SK-N-SH (cell line): Measurements from ENCODE around the gene ZNF324B. TPM values are rescaled to one million over a fixed set of nuclear protein-coding genes. Genes with fewer than 3 reads are reported as not detected.
A peak's percentile ranks its signal among the peaks of the same experiment; 100 is the strongest.
"Not testable (repeated sequence)": the region's sequence is repeated elsewhere in the genome, so short reads cannot be mapped to it uniquely, and the experiment has no call there.

Source experiments
- CTCF ChIA-PET: fragments of 300-600, 350-600 bp; formaldehyde crosslinking; extraction: SDS; loops from one replicate; lab custom pipeline; 2021; lab: Yijun Ruan, JAX
- POLR2A ChIA-PET: fragments of 350-600 bp; sonication (Branson Sonifier 250); formaldehyde crosslinking; extraction: SDS; loops from one replicate; lab custom pipeline; 2020; ENCODE audit warnings: antibody characterized with exemption, inconsistent platforms; lab: Yijun Ruan, JAX
- DNase-seq: peaks from one replicate; pipeline ENCODE4 v3.0.0; 2012
- H2AFZ ChIP-seq: fragments of 200-600 bp; sonication (generic); 2 replicates; pipeline ENCODE4 v1.8.1; 2016; ENCODE audit warnings: antibody characterized with exemption, mild to moderate bottlenecking, low read depth
- H3F3A ChIP-seq: fragments of 200-600 bp; sonication (generic); replicated peaks from 2 replicates; pipeline ENCODE3; 2016; ENCODE audit warnings: antibody characterized with exemption, mild to moderate bottlenecking; ENCODE audit not compliant: insufficient read depth
- H3K27ac ChIP-seq, 2 experiments: fragments of 200-500 bp in 1 of 2; fragments of 200-600 bp in 1 of 2; sonication (Bioruptor generic) in 1 of 2; sonication (generic), shearing (Covaris generic) in 1 of 2; 2 replicates each; pipeline versions ENCODE4 v1.5.1 to v1.6.1; 2014 to 2016; ENCODE audit warnings: low read depth in 2 of 2, inconsistent platforms in 1 of 2, low read length in 1 of 2, mild to moderate bottlenecking in 1 of 2, mixed read lengths in 1 of 2
- H3K27me3 ChIP-seq: fragments of 200-600 bp; sonication (generic), shearing (Covaris generic); 2 replicates; pipeline ENCODE4 v1.6.1; 2016; ENCODE audit warnings: mixed run types; ENCODE audit not compliant: insufficient read depth
- H3K36me3 ChIP-seq, 2 experiments: fragments of 200-500 bp in 1 of 2; fragments of 200-600 bp in 1 of 2; sonication (Bioruptor generic) in 1 of 2; sonication (generic) in 1 of 2; replicated peaks in 1 of 2; 2 replicates each; pipeline versions ENCODE3 to v1.5.1; 2014 to 2016; ENCODE audit warnings: low read length in 1 of 2, mild to moderate bottlenecking in 1 of 2; ENCODE audit not compliant: insufficient read depth in 2 of 2, control insufficient read depth in 1 of 2
- H3K4me1 ChIP-seq, 2 experiments: fragments of 200-500 bp in 1 of 2; fragments of 200-600 bp in 1 of 2; sonication (Bioruptor generic) in 1 of 2; sonication (generic), shearing (Covaris generic) in 1 of 2; 2 replicates each; pipeline versions ENCODE4 v1.5.1 to v1.6.1; 2014 to 2016; ENCODE audit warnings: low read depth in 1 of 2, low read length in 1 of 2, mixed run types in 1 of 2; ENCODE audit not compliant: insufficient read depth in 2 of 2, control insufficient read depth in 1 of 2
- H3K4me2 ChIP-seq: fragments of 200-600 bp; sonication (generic), shearing (Covaris generic); 2 replicates; pipeline ENCODE4 v1.6.1; 2017; ENCODE audit warnings: mixed run types
- H3K4me3 ChIP-seq, 2 experiments: fragments of 200-500 bp in 1 of 2; fragments of 200-600 bp in 1 of 2; sonication (Bioruptor generic) in 1 of 2; sonication (generic), shearing (Covaris generic) in 1 of 2; 2 replicates each; pipeline versions ENCODE4 v1.5.1 to v1.8.1; 2014 to 2016; ENCODE audit warnings: low read depth in 2 of 2, inconsistent platforms in 1 of 2, low read length in 1 of 2, mild to moderate bottlenecking in 1 of 2, mixed read lengths in 1 of 2, moderate library complexity in 1 of 2
- H3K79me2 ChIP-seq: fragments of 200-600 bp; sonication (generic); 2 replicates; pipeline ENCODE4 v1.8.1; 2017; ENCODE audit warnings: mild to moderate bottlenecking; ENCODE audit not compliant: insufficient read depth
- H3K9ac ChIP-seq: fragments of 200-600 bp; sonication (generic); 2 replicates; pipeline ENCODE4 v1.6.1; 2017; ENCODE audit warnings: mixed run types
- H3K9me2 ChIP-seq: fragments of 200-600 bp; sonication (generic); 2 replicates; pipeline ENCODE4 v1.6.1; 2017; ENCODE audit warnings: mixed run types
- H3K9me3 ChIP-seq: fragments of 200-600 bp; sonication (generic); 2 replicates; pipeline ENCODE4 v1.6.1; 2017; ENCODE audit warnings: mixed run types, mild to moderate bottlenecking, moderate library complexity
- H4K20me1 ChIP-seq: fragments of 200-600 bp; sonication (generic); 2 replicates; pipeline ENCODE4 v1.6.1; 2017; ENCODE audit warnings: mild to moderate bottlenecking, mixed run types; ENCODE audit not compliant: insufficient read depth
- FOXJ3 ChIP-seq: sonication (generic); formaldehyde crosslinking; IDR thresholded peaks from 2 replicates; pipeline ENCODE4 v1.5.1; 2020; ENCODE audit warnings: mild to moderate bottlenecking, missing genetic modification reagents
- MEF2A ChIP-seq: IDR thresholded peaks from 2 replicates; pipeline ENCODE4 v1.4.0; 2012; ENCODE audit warnings: low read depth, borderline replicate concordance
- NFIC ChIP-seq: IDR thresholded peaks from 2 replicates; pipeline ENCODE4 v1.4.0; 2012; ENCODE audit warnings: borderline replicate concordance
- NRF1 ChIP-seq: IDR thresholded peaks from 2 replicates; pipeline ENCODE4 v1.6.1; 2012; ENCODE audit warnings: low read depth, mild to moderate bottlenecking, low read length
- RCOR1 ChIP-seq: fragments of 150-350 bp; IDR thresholded peaks from 2 replicates; pipeline ENCODE4 v1.6.1; 2017; ENCODE audit warnings: antibody characterized with exemption, low read length
- WGBS: methylation state at CpG from one replicate; pipeline ENCODE4 v1.1.6; 2017; ENCODE audit warnings: low lambda C conversion rate; 5-methylcytosine and 5-hydroxymethylcytosine counted together
- polyA plus RNA-seq, 3 experiments: library from polyadenylated mRNA; depleted of rRNA; stranded (reverse); fragments of >200 nt; gene quantifications; 2 replicates each; pipeline ENCODE4 v1.2.3, GENCODE V29; 2012
- TF ChIP-seq, protein P1 (sequence below): fragments of 200-600 bp; sonication (generic); IDR thresholded peaks from 2 replicates; pipeline ENCODE4 v1.6.1; 2017; ENCODE audit warnings: antibody characterized with exemption, mild to moderate bottlenecking, moderate library complexity

ZNF324B gene
- polyA plus RNA-seq, 1 of the 3 experiments (the other 2 are of a cell fraction): 2.9 TPM

DNA sequence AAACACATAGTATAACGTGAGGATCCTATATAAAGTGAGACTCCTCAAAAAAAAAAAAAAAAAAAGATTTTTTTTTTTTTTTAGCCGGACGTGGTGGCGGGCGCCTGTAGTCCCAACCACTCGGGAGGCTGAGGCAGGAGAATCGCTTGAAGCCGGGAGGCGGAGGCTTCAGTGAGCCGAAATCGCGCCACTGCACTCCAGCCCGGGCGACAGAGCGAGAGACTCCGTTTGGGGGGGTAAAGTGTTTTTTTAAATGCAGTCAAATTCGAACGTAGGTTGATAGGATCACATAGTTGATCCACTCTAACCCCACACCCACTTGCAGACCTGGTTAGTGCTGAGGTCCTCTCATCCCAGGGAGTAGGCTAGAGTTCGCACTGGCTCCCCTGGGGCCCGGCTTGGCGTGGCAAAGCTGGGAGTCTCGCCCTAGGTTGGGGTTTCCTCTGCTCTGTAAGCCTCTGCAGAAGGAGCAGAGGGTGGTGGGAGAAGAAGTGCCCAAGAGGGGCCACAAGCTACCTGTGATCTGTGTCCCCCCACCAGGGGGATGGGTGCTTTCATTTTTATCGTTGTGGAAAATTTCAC, 49.5 kb upstream of the ZNF324B start:
- Histone ChIP-seq H4K20me1 (no peaks in the 10 kb centered on the region), H3K9me2 (no peaks in the 10 kb centered on the region), H3K36me3 (no peaks in the 10 kb centered on the region), H3K4me2 (peak overlapping the region; percentile 88), H3K9ac (peak overlapping the region; percentile 77), H3K79me2 (peaks cover 20% of the 10 kb centered on the region), H2AFZ (peak overlapping the region; percentile 89), H3K9me3 (no peaks in the 10 kb centered on the region), H3F3A (peaks cover 19% of the 10 kb centered on the region), H3K27me3 (no peaks in the 10 kb centered on the region), H3K4me3 (peak overlapping the region; percentile 70 to 71), H3K27ac (peak overlapping the region; percentile 75 to 78; a peak in 3 of 4 replicates), H3K4me1 (peaks cover 6 to 24% of the 10 kb centered on the region in 2 experiments; a peak in 2 of 4 replicates)
- ChIA-PET CTCF (no interaction called here), POLR2A (no interaction called here)
- TF ChIP-seq NFIC (no peak), RCOR1 (no peak), FOXJ3 (CRISPR knock-in tag) (no peak), MEF2A (no peak), NRF1 (no peak)
- TF ChIP-seq, protein P1, sequence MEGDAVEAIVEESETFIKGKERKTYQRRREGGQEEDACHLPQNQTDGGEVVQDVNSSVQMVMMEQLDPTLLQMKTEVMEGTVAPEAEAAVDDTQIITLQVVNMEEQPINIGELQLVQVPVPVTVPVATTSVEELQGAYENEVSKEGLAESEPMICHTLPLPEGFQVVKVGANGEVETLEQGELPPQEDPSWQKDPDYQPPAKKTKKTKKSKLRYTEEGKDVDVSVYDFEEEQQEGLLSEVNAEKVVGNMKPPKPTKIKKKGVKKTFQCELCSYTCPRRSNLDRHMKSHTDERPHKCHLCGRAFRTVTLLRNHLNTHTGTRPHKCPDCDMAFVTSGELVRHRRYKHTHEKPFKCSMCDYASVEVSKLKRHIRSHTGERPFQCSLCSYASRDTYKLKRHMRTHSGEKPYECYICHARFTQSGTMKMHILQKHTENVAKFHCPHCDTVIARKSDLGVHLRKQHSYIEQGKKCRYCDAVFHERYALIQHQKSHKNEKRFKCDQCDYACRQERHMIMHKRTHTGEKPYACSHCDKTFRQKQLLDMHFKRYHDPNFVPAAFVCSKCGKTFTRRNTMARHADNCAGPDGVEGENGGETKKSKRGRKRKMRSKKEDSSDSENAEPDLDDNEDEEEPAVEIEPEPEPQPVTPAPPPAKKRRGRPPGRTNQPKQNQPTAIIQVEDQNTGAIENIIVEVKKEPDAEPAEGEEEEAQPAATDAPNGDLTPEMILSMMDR: no peak
- WGBS: 24% methylated on average over 21 of the region's 23 CpGs
- DNase-seq: no peak

GRCh38 chr19:58403920-58404478, 47.4 kb upstream of the ZNF324B start:
- peaks cover 35% of the 10 kb centered on the region for H3K79me2 ChIP-seq
- CTCF ChIA-PET, H3K27ac ChIP-seq, H3K4me3 ChIP-seq, H3K9ac ChIP-seq, H2AFZ ChIP-seq, H3K9me2 ChIP-seq, H3K9me3 ChIP-seq, H3K4me2 ChIP-seq, H4K20me1 ChIP-seq, H3K27me3 ChIP-seq, DNase-seq, POLR2A ChIA-PET, H3K36me3 ChIP-seq: not testable (repeated sequence)
- peaks cover 21% of the 10 kb centered on the region for H3F3A ChIP-seq
- H3K4me1 ChIP-seq: peaks cover 6 to 33% of the 10 kb centered on the region in 2 experiments; a peak in 2 of 4 replicates
- WGBS: 59% methylated on average over 5 of the region's 5 CpGs
